ENCODE data around the gene REC114.
A peak's percentile ranks its signal among the peaks of the same experiment; 100 is the strongest.
"Not testable (repeated sequence)": the region's sequence is repeated elsewhere in the genome, so short reads cannot be mapped to it uniquely, and the experiment has no call there.

REC114 gene

DNA sequence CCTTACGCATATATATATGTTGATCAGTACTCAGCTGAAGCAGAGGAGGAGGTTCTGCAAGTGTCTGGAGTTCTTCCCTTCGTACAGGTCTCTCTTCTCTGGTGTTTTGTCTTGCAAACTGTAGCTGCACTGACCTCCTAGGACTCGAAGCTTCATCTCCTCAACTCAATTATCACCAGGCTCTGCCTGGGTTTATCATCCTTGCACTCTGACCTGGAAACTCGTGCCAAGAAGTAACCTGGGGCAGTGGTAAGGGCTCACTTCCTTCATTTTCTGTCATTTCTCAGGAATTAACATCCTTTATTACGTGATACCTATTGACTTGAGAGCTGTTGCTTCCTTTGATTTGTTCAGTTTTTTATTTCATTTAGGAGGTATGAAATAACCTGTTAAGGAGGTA, 14.4 kb downstream of the REC114 start:
- no peak for DNase-seq

DNA sequence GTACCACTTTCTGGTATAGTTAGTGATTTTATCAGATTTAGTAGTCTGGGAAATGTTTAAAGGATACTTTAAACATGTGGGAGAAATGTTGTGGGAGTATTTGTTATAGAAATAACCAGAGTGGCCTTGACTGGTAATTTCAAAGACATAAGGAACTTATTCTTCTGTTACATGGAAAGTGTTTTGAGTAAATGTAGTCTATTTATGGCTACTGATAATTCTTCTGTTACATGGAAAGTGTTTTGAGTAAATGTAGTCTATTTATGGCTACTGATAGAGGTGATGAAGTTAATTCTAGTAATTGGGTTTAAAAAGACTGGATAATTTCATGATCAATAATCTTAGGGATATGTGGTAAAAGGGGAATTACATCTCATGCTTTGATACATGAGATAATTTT, 17.7 kb downstream of the REC114 start:
- no peak for DNase-seq

- DNase-seq = no peak
These were observed 21.6 kb downstream of the REC114 start for GRCh38 chr15:73464602-73465001.

- DNase-seq = no peak
These were observed 24.8 kb downstream of the REC114 start for GRCh38 chr15:73467758-73468157.

DNA sequence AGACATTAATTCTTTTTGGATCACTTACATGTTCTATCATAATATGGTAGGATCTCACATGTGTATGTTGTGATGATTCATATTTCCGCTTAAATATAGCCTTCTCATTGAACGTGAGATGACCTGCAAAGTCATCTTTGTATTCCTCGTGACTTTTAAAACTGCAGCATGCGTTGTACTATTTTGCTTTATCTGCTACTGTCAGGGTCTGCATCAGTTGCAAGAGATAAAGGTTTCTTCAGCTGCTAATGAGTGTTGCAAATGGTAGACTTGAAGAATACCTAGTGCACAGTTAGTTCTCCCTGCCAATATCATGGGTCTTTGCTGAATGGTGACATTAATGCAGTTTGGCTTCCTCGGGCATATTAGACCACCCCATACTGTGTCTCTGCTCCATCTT, 31.8 kb downstream of the REC114 start:
- no peak for DNase-seq

DNA sequence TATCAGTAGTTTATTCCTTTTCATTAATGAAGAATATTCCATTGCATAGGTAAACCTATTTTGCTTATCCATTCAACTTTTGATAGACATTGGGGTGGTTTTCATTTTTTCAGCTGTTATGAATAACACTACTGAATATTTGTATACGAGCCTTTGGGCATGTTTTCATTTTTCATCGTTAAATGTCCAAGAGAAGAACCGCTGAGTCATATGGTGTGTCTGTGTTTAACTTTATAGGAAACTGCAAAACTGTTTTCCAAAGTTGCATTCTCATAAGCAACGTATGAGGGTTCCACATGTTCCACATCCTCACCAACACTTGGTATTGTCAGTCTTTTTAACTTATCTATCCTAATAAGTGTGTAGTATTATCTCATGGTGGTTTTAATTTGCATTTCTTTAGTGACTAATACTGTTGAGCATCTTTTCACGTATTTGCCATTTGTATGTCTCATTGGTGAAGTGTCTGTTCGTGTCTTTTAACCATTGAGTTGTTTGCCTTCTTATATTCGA, 33.8 kb downstream of the REC114 start:
- no peak for DNase-seq

GRCh38 chr15:73480050-73480449, 37.1 kb downstream of the REC114 start:
- no peak for DNase-seq

- DNase-seq = no peak
These were observed 39.2 kb downstream of the REC114 start for GRCh38 chr15:73482166-73482565.

- DNase-seq = no peak
These were observed 40.1 kb downstream of the REC114 start for GRCh38 chr15:73483053-73483452.

DNA sequence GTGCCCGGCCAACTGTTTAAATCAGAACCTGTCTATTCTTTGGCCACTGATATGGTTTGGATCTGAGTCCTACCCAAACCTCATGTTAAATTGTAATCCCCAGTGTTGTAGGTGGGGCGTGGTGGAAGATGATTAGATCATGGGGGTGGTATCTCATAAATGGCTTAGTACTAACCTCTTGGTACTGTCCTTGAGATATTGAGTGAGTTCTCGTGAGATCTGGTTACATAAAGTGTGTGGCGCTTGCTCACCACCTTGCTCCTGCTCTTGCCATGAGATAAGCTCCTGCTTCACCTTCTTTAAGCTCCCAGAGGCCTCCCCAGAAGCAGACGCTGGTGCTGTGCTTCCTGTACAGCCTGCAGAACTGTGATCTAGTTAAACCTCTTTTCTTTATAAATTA, 42.4 kb downstream of the REC114 start:
- DNase-seq = no peak

DNA sequence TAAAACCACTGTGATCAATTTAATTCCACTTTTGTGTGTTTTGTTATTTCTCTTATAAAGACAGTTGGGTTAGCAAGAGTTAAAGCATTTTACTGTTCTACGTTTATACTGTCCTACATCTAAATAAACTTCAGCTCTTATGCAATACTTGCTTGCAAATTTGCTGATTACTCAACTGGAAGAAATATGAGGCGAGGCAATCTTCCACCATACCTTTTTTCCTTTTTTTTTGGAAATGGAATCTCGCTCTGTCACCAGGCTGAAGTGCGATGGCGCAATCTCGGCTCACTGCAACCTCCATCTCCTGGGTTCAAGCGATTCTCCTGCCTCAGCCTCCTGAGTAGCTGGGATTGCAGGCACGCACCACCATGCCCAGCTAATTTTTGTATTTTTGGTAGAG, 42.9 kb downstream of the REC114 start:
- DNase-seq = not testable (repeated sequence)

- no peak for DNase-seq
These were observed 45.7 kb downstream of the REC114 start for GRCh38 chr15:73488698-73489097.

DNA sequence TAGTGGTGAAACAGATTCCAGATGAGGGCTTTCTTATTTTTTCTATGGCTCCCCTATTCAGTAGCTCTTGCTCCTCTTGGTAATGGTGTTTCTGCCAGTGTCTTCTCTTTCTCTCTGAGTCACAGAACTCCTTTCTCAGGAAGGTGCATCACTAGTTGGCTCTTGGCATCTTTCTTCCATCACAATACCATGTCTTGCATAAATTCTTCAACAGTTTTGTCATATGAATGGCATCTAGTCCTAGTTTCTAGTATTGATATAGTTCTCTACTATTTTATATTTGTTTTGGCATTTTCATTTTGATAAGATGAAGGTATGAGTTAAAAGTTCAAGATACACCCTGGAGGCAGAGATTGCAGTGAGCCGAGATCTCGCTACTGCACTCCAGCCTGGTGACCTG, 51.0 kb downstream of the REC114 start:
- DNase-seq = no peak

GRCh38 chr15:73495181-73495580, 52.2 kb downstream of the REC114 start:
- DNase-seq = no peak

DNA sequence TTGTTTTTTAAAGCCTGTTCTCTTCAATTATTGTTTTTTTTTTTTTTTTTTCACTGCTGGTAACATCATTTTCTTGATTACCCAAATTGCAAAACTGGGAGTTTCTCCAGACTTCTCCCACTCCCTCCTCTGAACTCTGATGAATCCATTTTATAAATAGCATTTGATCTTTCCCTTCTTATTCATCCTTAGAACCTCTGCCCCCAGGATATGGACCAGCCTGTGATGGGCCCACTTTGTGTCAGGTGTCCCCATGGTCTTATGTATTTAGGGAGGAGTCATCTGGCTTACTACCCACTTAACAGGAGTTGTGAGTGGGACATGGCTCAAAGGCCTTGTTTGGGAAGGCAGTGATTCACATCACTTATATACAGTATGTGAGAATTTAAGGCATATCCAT, 57.7 kb downstream of the REC114 start:
- DNase-seq = no peak

- no peak for DNase-seq
These were observed 61.9 kb downstream of the REC114 start for GRCh38 chr15:73504885-73505284.

DNA sequence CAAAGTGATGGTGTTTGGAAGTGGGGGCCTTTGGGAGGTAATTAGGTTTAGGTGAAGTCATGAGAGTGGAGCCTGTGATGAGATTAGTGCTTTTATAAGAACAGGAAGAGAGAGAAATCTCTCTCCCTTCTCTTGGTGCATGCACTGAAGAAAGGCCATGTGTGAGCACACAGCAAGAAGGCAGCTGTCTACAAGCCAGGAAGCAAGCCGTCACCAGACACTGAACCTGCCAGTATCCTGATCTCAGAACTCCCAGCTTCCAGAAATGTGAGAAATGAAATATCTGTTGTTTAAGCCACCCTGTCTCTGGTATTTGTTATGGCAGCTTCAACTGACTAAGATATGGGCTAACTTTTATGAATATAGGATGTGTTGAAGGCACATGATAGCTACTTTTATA, 72.6 kb downstream of the REC114 start:
- DNase-seq = no peak

GRCh38 chr15:73517566-73517965, 74.6 kb downstream of the REC114 start:
- no peak for DNase-seq

- DNase-seq = no peak
These were observed 75.4 kb downstream of the REC114 start for GRCh38 chr15:73518180-73518862.

DNA sequence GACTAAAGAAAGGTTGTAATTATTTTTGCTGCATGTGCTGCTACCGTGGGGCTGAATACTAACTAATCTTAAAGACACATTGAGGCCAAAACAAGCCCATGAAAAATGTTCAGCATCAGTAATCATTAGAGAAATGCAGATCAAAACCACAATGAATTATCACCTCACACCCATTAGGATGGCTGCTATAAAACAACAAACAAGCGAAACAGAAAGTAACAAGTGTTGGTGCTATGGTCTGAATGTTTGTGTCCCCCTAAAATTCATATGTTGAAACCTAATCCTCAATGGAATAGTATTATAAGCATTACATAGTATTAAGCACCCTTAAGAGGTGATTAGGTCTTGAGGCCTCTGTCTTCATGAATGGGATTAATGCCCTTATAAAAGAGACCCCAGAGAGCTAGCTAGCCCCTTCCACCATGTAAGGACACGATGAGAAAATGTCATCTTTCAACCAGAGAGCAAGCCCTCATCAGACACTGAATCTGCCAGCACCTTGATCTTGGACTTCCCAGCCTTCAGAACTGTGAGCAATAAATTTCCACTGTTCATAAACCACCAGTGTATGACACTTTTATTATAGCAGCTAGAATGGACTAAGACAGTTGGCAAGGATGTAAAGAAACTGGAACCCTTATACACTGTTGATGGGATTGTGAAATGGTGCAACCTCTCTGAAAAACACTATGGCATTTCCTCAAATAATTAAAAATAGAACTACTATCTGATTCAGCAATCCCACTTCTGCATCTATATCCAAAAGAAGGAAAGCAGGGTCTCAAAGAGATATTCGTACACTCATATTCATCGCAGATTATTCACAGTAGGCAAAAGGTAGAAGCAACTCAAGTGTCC, 76.1 kb downstream of the REC114 start:
- peak; percentile 13 for DNase-seq

- no peak for DNase-seq
These were observed 79.0 kb downstream of the REC114 start for GRCh38 chr15:73522011-73522410.

DNA sequence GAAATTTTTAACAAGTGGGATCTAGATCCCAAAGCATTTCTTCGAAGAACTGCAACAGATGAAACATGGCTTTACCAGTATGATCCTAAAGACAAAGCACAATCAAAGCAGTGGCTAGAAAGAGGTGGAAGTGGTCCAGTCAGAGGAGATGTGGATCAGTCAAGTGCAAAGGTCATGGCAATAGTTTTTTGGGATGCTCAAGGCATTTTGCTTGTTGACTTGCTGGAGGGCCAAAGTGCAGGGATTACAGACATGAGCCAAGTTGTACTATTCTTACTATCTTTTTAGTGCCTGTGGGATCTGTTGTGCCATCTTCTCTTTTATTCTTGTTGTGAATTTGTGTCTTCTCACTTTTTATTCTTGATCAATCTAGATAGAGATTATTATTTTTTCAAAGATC, 82.0 kb downstream of the REC114 start:
- no peak for DNase-seq

- DNase-seq = no peak
These were observed 84.6 kb downstream of the REC114 start for GRCh38 chr15:73527598-73527997.

GRCh38 chr15:73530649-73531048, 87.7 kb downstream of the REC114 start:
- DNase-seq = no peak
